ENCODE data around the gene FARP1.

The FARP1 gene

GRCh38 chr13:98339684-98340425 lies 197.0 kb downstream of the FARP1 start:
- no peak for TF ChIP-seq CTCF (conservative IDR thresholded peaks at IDR 0.05; ENCODE audit: control insufficient read depth, insufficient read depth, low read depth, low read length)
- DNase-seq (ENCODE audit: low read depth): no peak
- H3K4me3 ChIP-seq (ENCODE audit: control insufficient read depth, low read depth, low read length): no peak overlapping the region

- TF ChIP-seq CTCF (conservative IDR thresholded peaks at IDR 0.05; ENCODE audit: control insufficient read depth, insufficient read depth, low read depth, low read length): no peak
Observed at GRCh38 chr13:98342953-98343352, 200.1 kb downstream of the FARP1 start.

GRCh38 chr13:98343461-98343860 lies 200.6 kb downstream of the FARP1 start:
- DNase-seq (ENCODE audit: low read depth): no peak
- H3K4me3 ChIP-seq (ENCODE audit: control insufficient read depth, low read depth, low read length): no peak overlapping the region
- TF ChIP-seq CTCF (conservative IDR thresholded peaks at IDR 0.05; ENCODE audit: control insufficient read depth, insufficient read depth, low read depth, low read length): no peak

More at GRCh38 chr13:98342953-98343352, 200.1 kb downstream of the FARP1 start:
- DNase-seq (ENCODE audit: low read depth): no peak
- H3K4me3 ChIP-seq (ENCODE audit: control insufficient read depth, low read depth, low read length): no peak overlapping the region

- TF ChIP-seq CTCF (conservative IDR thresholded peaks at IDR 0.05; ENCODE audit: control insufficient read depth, insufficient read depth, low read depth, low read length): no peak
- DNase-seq (ENCODE audit: low read depth): no peak
- no peak overlapping the region for H3K4me3 ChIP-seq (ENCODE audit: control insufficient read depth, low read depth, low read length)
Observed at GRCh38 chr13:98344392-98344791, 201.5 kb downstream of the FARP1 start.

- no peak for DNase-seq (ENCODE audit: low read depth)
- H3K4me3 ChIP-seq (ENCODE audit: control insufficient read depth, low read depth, low read length): no peak overlapping the region
- no peak for TF ChIP-seq CTCF (conservative IDR thresholded peaks at IDR 0.05; ENCODE audit: control insufficient read depth, insufficient read depth, low read depth, low read length)
Observed at GRCh38 chr13:98345107-98345935, 202.4 kb downstream of the FARP1 start.

GRCh38 chr13:98346904-98347636 lies 204.2 kb downstream of the FARP1 start:
- no peak for DNase-seq (ENCODE audit: low read depth)
- no peak overlapping the region for H3K4me3 ChIP-seq (ENCODE audit: control insufficient read depth, low read depth, low read length)
- no peak for TF ChIP-seq CTCF (conservative IDR thresholded peaks at IDR 0.05; ENCODE audit: control insufficient read depth, insufficient read depth, low read depth, low read length)
